Upper lobe of left lung (tissue), 4 donors: ENCODE measurements around the gene ZFAND6.

Experiments
- CTCF ChIP-seq, 6 experiments: fragments of 450-650 bp in 4 of 6; fragments of 200-600 bp in 2 of 6; sonication (generic) in 2 of 6; IDR thresholded peaks; one replicate each; pipeline ENCODE4 v1.5.1; 2016 to 2019; ENCODE audit warnings: antibody characterized with exemption in 6 of 6
- POLR2A ChIP-seq, 4 donors: fragments of 450-650 bp; IDR thresholded peaks; one replicate each; pipeline ENCODE4 v1.5.1; 2016 to 2017; ENCODE audit warnings: antibody characterized with exemption in 4 of 4, mild to moderate bottlenecking in 2 of 4
- POLR2AphosphoS5 ChIP-seq, 2 donors: sonication (generic); formaldehyde crosslinking; IDR thresholded peaks; one replicate each; pipeline ENCODE4 v1.5.1; 2017; ENCODE audit warnings: antibody characterized with exemption in 2 of 2

- no peak for TF ChIP-seq CTCF (IDR thresholded peaks at IDR 0.05)
- TF ChIP-seq POLR2A (IDR thresholded peaks at IDR 0.05) = no peak
- no peak for TF ChIP-seq POLR2AphosphoS5 (IDR thresholded peaks at IDR 0.05)
These were observed 108.5 kb downstream of the ZFAND6 start for GRCh38 chr15:80167936-80168335.
